GM12874 (cell line): ENCODE results near the gene LRMDA.

ENCODE experiments used
- TF ChIP-seq, protein P1 (sequence below): IDR thresholded peaks from 2 replicates; pipeline ENCODE4 v1.5.1; 2011; ENCODE audit warnings: low read depth, mild to moderate bottlenecking, control low read depth, low read length, moderate library complexity; ENCODE audit not compliant: insufficient read depth

The LRMDA gene

DNA sequence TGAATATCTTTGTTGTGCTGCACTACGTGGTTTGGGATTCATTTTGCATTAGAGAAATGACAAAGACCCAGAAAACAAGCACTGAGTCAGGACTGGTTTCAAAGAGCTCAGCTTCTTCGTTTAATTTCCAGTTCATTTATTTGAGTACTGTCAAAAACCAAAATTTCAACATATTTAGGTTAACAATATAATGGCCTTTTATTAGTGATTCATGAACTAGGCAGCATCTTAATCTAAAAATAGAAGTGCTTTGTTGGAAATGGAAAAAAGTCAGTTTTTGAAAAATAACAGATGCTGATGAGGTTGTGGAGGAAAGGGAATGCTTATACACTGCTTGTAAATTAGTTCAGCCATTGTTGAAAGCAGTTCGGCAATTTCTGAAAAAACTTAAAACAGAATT is 856.4 kb downstream of the LRMDA start:
- TF ChIP-seq, protein P1, sequence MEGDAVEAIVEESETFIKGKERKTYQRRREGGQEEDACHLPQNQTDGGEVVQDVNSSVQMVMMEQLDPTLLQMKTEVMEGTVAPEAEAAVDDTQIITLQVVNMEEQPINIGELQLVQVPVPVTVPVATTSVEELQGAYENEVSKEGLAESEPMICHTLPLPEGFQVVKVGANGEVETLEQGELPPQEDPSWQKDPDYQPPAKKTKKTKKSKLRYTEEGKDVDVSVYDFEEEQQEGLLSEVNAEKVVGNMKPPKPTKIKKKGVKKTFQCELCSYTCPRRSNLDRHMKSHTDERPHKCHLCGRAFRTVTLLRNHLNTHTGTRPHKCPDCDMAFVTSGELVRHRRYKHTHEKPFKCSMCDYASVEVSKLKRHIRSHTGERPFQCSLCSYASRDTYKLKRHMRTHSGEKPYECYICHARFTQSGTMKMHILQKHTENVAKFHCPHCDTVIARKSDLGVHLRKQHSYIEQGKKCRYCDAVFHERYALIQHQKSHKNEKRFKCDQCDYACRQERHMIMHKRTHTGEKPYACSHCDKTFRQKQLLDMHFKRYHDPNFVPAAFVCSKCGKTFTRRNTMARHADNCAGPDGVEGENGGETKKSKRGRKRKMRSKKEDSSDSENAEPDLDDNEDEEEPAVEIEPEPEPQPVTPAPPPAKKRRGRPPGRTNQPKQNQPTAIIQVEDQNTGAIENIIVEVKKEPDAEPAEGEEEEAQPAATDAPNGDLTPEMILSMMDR, result no peak

DNA sequence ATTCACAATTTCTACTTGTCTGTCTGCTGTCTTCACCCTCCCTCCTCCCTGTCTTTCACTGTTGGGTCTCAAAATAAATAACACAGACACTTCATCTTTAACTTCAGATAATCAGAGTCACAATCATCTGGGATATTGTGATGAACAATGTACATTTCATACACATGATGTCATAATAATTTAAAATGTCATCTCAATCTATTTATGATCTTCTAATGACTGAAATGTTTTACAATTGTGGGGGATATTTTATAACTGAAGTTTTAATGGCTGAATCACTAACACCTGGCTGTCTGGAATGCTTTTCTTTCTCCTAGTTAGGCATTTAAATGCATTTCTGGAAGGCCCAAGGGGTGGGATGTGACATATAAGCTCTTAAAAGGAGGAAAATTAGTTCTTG is 859.8 kb downstream of the LRMDA start:
- TF ChIP-seq, protein P1, result no peak

DNA sequence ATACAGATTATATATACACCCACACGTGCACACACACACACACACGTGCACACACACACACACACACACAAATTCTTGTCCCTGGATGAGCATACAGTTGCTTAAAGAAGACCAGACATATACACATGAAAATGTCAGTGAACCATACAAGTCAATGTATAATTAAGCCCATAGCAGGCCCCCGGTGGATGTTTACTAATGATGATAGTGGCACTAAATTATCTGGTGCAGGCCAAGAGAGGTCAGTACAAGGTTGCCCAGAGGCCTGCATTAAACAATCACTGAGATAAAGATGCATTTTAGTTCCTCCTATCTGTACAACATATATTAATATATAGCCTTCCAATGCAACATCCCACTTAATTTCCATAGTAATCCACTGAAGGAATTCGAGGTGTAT is 860.5 kb downstream of the LRMDA start:
- TF ChIP-seq, protein P1, result no peak

DNA sequence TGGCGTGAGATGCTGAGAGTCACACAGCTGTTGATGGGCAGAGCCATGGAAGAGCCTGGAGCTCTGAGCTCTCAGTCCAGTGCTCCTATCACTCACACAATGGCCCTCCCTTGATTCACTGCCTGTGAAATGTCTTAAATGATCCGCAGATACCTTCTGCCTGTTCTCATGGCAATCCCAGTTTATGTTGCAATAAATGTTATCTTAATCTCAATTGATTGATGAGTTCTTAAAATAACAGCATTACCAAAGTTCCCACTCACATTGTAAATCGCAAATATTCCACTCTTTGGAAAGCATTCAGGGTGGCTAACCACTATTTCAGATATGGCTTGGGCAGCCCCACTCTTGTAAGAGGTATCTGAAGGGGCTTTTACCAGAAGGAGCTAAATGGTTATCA is 865.5 kb downstream of the LRMDA start:
- TF ChIP-seq, protein P1, result no peak

DNA sequence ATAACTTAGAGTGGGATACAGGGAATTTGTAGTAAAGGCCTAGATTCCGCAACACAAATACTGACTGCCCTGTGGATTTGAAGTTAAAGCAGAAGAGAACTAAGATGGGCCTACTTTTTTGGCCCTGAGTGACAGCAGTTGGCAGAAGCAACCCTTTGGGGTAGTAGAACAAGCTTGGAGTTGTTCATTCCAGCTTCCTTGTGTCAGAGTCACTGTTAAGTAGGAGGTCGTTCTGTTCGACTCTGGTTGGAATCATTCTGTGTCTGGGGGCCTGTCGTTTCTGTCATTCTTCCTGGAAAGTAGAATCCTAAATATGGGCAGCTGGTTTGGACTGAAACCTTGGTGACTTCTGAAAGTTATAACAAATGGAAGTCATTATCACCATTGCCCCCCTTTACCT is 865.9 kb downstream of the LRMDA start:
- TF ChIP-seq, protein P1, result no peak

DNA sequence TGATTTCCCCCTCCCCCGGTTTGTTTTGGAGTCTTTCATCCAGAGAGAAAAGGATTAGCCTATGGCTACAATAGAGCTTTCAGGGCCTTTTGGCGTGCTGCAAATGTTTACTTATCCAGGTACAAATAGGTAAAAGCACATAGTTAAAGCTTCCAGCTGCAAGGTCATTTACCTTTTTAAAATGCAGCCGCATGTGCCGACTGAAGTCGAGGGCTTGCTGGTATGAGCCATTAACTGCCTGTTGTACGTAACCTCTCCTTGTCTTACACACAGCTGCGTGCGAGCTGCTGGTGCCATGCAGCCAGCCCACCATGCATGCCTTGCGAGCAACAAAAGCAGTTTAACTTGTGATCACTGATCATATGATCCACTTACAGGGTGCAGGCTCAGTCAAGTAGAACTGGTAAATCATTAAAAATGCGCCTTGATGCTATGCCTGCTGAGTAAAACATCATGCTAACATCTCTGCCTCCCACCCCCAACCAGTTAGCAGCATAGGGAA is 866.4 kb downstream of the LRMDA start:
- TF ChIP-seq, protein P1, result no peak

DNA sequence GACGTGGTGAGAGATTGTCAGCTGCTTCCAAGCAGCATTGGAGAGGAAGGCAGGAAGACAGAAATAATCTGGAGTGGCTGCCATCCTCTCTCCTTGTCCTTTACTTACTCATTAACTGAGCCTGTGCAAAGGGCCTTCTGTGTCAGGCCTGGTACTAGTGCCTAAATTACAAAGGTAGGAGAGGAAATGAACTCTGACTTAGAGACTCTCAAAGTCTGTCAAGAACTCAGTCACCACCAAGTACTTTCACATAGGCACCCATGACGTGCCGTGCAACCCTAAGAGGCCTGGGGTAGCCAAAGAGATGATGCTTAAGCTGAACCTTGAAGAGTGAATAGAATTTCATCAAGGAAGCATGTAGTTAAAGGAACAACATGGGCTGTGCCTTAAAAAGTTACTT is 866.9 kb downstream of the LRMDA start:
- TF ChIP-seq, protein P1, result no peak

DNA sequence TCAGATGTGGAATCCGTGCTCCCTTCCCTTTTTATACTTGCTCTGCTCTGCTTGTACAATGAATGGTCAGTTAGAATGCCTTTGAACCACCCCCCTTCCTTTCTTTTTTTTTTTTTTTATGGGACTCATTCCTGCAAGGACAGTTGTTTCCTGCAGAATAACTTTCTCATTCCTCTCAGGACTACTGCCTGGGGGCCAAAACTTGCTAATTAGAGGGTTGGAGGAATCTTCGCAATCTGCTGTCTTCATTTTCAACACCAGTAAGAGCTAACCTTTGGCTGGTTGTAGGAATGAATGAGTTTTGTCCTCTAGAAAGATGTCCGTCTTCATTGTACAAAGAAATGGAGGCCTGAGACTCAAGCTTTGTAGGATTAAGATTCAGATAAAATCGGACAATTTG is 868.1 kb downstream of the LRMDA start:
- TF ChIP-seq, protein P1, result no peak
